CD4-positive, alpha-beta T cell treated with Interleukin-12 subunit alpha and Interleukin-12 subunit beta, for 1 hour (primary cell): ENCODE results near the gene GSK3A.
A peak's percentile ranks its signal among the peaks of the same experiment; 100 is the strongest.

Source experiments
- DNase-seq: peaks from one replicate; pipeline ENCODE4 v3.0.0-alpha.2; 2020

The GSK3A gene

DNA sequence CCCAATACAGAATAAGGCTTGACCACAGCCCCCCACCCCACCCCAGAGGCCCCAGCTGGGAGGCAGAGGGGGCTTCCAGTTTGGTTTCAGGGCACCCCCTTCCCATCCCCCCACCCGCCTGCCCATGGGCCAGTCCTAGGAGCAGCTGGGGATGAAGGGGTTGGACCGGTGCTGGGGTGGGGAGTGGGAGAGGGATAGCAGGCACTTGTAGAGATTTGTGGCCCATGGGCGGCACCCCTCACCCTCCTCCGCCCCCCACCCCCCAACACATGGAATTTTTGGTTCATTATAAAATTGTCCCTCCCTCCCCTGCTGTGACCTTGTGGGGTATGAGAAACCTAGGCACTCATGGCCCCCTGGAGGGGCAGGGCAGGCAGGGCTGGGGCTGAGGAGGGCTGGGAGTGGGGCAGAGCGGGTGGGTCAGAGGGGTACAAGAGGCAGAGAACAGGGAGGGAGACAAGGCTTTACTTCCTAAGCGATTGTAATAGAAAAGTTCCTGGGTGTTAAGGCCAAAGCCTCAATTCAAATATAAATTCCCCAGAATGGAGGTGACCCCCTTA lies 5.3 kb upstream of the GSK3A start:
- DNase-seq, result peak; percentile 36

- DNase-seq, result peak; percentile 49
These were observed 4.7 kb upstream of the GSK3A start for GRCh38 chr19:42246922-42247639.

GRCh38 chr19:42246143-42246921 lies 3.9 kb upstream of the GSK3A start:
- peak; percentile 60 for DNase-seq

GRCh38 chr19:42245231-42245630 lies 2.8 kb upstream of the GSK3A start:
- no peak for DNase-seq

DNA sequence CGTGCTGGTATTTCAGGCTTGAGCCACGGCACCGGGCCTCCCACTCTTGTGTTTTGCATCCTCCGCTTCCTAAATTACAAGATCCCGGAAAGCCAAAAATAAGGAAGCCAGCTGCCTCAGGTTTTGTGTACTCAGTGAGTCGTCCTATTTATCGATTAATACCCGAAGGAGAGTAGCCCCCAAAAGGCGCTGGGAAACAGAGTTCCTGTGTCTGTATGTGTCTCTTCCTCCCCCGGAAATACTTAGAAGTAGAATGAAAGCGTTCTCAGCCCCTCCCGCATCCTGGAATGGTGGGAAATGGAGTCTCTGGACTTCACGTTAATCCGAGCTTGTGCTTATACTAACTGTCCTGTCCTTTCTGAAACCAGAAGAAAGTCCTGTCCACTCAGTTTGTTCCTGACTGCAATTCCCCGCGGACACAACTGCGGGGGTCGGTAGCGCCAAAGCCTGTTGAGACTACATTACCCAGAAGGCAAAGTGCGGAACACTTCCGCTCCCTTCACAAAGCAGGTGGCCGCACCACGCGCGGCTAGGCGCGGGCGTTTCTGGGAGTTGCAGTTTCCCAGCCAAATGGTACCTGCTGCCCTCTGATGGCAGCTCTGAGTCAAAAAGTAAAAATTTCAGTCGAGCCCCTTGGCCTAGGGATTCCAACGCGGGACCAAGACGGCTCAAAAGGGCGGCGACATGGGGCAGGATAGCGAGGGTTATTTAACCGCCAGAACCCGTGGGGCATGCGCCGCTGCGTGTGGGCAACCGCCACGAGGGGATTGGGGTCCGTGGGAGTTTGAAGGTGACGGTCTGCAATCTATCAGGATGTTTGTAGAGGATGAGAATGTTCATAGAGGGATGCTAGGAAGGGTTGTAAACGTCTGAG lies 2.2 kb upstream of the GSK3A start:
- DNase-seq, result peak; percentile 94

- no peak for DNase-seq
These were observed 312 bp downstream of the GSK3A start for GRCh38 chr19:42242069-42242511.

GRCh38 chr19:42241279-42241678 lies 1.1 kb downstream of the GSK3A start:
- DNase-seq, result no peak

GRCh38 chr19:42239544-42240220 lies 2.7 kb downstream of the GSK3A start:
- DNase-seq, result no peak

GRCh38 chr19:42235181-42235580 lies 7.2 kb downstream of the GSK3A start:
- no peak for DNase-seq

DNA sequence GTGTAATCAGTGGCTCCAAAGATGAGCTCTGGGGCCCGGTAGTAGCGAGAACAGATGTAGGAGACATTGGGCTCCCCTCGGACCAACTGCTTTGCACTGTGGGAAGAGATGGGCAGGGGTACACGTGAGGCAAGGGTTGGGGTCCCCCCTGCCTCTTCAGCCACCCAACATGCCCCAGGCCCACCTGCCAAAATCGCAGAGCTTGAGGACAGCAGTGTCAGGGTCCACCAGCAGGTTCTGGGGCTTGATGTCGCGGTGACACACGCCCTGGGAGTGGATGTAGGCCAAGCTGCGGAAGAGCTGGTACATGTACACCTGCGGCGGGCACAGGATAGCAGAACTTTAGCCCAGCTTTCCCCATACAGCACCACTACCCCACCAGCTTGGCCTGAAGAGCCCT lies 8.0 kb downstream of the GSK3A start:
- DNase-seq, result no peak

DNA sequence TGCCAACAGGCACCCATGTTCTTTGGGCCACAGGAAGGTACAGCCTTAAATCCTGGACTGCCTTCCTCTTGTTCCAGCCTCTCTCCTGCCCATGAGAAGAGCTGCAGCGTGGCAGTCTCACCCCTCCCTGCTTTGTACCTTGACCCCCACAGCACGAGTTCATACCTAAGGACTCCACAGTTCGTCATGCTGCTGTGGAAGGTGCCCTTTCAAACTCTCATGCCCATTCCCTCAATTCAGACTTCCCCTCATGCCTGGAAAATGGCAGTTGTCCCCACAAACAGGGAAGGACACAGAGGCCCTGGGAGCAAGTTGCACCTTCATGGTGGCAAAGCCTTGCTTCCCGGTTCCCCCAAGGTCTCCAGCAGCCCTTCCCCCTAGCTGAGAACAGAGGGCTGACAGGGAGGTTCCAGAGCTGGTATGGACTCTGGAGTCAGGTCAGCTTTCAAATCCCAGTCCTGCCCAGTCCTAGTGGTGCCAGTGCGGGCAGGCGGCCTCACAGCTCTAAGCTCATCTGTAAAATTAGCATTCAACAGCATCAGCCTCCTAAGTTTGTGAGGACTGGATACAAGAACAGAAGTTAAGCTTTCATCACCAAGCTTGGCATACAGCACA lies 8.6 kb downstream of the GSK3A start:
- no peak for DNase-seq

DNA sequence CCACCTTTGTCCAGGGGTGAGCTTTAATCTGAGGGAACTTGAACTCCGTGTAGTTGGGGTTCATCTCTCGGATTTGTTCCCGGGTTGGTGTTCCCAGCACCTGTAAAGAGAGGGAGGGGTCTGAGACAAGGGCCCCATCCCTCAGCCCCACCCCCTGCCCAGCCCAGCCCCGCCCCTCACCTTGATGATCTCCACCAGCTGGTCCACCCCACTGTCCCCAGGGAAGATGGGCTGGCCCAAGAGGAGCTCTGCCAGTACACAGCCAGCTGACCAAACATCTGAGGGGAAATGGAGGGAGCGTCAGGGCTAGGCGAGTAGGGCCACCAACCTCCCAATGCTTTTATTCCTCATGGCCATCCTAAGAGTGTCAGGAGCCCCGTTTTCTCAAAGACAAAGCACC lies 9.3 kb downstream of the GSK3A start:
- no peak for DNase-seq

GRCh38 chr19:42232435-42232834 lies 10.0 kb downstream of the GSK3A start:
- DNase-seq, result no peak

- DNase-seq, result no peak
These were observed 11.8 kb downstream of the GSK3A start for GRCh38 chr19:42230571-42230970.

- DNase-seq, result no peak
These were observed 12.5 kb downstream of the GSK3A start for GRCh38 chr19:42229855-42230351.

GRCh38 chr19:42229301-42229854 lies 13.0 kb downstream of the GSK3A start:
- DNase-seq, result no peak

GRCh38 chr19:42228641-42229040 lies 13.8 kb downstream of the GSK3A start:
- no peak for DNase-seq

DNA sequence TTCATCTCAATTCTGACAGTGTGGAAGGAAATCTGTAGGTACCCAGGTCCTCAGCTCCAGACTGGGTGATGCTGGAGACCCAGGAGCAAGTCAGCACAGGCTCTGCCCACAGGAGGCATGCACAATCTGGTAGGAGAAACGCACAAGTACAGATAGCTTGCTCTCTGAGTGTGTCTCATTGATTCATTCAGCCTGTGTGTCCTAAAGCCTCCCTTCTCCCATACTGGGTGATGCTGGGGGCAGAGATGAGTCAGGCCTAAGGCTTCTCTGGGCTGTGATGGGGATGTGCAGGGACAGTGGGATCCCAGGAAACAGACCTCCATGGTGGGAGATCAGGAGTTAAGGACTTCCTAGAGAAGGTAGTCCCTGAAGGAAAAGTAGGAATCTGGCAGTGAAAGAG lies 15.5 kb downstream of the GSK3A start:
- DNase-seq, result no peak

DNA sequence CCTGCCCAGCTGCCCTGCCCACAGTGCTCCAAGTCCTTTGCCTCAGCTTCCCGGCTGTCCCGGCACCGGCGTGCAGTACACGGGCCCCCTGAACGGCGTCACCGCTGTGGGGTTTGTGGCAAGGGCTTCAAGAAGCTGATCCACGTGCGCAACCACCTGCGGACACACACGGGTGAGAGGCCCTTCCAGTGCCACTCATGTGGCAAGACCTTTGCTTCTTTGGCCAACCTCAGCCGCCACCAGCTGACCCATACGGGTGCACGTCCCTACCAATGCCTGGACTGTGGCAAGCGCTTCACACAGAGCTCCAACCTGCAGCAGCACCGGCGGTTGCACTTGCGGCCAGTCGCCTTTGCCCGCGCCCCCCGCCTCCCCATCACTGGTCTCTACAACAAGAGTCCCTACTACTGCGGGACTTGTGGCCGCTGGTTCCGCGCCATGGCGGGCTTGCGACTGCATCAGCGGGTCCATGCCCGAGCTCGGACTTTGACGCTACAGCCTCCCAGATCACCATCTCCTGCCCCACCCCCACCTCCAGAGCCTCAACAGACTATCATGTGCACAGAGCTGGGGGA lies 16.6 kb downstream of the GSK3A start:
- DNase-seq, result no peak

- DNase-seq, result no peak
These were observed 17.3 kb downstream of the GSK3A start for GRCh38 chr19:42224940-42225717.
